ENCODE data around the gene CPPED1. TPM values are rescaled to one million over a fixed set of nuclear protein-coding genes. Genes with fewer than 3 reads are reported as not detected.

CPPED1 gene, protein sequence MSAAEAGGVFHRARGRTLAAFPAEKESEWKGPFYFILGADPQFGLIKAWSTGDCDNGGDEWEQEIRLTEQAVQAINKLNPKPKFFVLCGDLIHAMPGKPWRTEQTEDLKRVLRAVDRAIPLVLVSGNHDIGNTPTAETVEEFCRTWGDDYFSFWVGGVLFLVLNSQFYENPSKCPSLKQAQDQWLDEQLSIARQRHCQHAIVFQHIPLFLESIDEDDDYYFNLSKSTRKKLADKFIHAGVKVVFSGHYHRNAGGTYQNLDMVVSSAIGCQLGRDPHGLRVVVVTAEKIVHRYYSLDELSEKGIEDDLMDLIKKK
- total RNA-seq (2014; rRNA removed; shearing (Covaris generic)), result 6.2 and 9.1 TPM in 2 replicates

GRCh38 chr16:12803203-12804093 is at the start of gene CPPED1:
Gene CPPED1 (minus strand): TSS chr16:12803887. CDS start chr16:12803776, 111 bp downstream.

Small RNA genes within 50 kb of the gene (small RNA-seq; reads per million reads assigned to genes)
- gene MIR4718 (not detected), gene RF00443 (not detected)

Other genes starting within 250 kb of the CPPED1 start
- 0.16 and 3.2 TPM in 2 replicates for gene SHISA9, start 97.7 kb upstream of the CPPED1 start, total RNA-seq (2014; rRNA removed; shearing (Covaris generic))

All from A375 (cell line).